GM18861 (cell line): ENCODE data around the gene SDK2.

ENCODE experiments used
- ATAC-seq: cut with Tn5 transposase; IDR thresholded peaks from one replicate; pipeline ENCODE4 v1.9.1; 2021; ENCODE audit not compliant: unreplicated experiment

SDK2 gene

GRCh38 chr17:73397856-73398540 is 246.2 kb downstream of the SDK2 start:
- no peak for ATAC-seq

DNA sequence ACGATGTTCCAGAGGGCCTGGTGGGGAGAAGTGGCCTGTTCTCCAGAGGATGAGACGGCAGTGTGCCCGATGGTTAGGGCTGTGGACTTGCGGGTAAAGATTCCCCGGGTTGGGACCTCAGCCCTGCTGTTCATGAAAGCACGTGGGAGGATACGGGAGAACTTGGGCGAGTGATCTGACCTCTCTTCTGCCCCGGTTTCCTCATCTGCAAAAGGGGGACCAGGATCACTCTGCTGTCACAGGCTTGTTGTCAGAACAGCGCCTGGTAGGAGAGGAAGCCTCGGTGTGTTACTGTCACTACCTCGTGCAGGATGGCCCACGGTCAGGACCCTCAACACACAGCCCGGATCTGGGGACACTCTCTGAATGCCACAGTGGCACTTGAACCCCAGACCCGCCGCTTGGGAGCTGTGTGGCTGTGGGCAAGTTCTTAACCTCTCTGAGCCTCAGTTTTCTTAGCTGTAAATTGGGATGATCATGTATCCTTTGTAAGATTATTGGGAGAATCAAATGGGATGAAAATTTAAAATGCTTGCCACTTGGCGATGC is 246.9 kb downstream of the SDK2 start:
- no peak for ATAC-seq

- ATAC-seq: no peak
These were observed 247.6 kb downstream of the SDK2 start for GRCh38 chr17:73396431-73397277.

DNA sequence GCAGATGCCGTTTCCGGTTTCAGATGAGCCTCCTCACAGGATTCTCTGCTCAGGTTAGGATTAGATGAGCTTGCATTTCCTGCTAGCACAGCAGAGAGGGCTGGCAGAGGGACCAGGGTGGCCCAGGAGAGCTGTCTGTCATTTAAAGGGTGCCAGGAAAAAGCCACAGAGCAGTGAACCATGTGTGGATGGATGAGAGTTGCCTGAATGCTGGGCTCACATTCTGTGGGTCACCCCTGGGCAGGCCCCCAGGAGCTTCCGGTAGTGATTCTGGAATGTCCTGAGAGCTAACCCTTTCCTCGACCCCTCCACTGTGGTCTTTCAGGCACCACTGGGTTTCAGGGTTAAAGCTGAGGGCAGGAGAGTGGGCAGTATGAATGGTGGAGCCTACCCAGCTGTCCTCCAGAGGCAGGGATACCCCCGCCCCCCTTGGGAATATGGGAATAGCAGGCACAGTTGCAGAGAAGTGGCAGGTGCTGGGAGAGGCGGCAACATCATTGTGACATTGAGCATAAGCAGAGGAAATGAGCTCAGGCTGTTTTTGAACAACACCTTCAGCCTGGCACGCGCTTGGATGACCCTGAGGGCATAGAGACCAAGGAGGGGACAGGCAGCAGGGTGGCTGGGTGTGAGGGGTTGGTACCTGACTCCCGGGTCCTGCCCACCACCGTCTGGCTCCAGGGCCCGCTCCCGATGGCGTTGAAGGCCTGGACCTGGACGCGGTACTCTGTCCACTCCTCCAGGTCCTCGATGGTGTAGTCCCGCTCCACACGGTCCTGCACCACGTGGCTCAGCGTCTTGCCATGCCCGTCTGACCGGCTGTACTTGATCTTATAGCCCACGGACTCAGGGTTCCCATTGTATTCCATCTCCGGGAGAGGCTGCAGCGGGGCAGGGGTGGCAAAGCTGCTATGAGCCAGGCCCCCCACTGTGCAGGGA is 249.5 kb downstream of the SDK2 start:
- ATAC-seq: no peak

DNA sequence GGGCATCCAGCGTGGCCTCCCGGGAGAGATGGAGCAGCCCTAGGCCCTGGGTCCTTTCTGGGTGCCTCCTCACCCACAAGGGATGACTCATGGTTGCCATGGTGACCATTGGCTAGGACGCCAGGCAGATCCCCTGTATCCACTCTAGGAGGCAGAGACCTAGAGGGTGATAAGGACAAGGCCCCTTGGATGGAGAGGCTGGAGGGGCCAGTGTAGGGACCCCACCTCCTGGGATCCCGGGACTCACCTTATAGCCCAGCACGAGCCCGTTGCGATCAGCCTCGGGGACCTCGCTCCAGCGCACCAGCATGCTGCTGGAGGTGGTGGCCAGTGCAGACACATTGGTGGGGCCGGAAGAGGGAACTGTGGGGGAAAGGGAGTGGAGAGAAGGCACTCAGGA is 250.3 kb downstream of the SDK2 start:
- ATAC-seq: no peak

DNA sequence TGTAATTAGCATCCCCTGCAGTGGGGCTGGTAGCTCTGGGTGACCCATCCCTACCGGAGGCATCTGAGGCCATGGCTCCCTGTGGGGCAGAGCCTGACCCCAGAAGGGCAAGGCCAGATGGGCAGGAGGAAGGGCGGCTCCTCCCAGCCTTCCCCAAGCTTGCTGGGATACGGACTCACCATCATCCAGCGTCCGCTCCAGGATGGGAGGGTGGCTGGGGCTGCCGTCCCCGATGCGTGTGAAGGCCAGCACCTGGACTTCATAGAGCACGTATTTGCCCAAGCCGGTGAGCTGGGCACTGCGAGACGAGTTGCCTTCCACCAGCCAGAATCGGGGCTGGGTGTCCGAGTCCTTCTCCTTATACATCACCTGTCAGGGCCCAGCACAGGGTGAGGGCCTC is 250.9 kb downstream of the SDK2 start:
- ATAC-seq: no peak

DNA sequence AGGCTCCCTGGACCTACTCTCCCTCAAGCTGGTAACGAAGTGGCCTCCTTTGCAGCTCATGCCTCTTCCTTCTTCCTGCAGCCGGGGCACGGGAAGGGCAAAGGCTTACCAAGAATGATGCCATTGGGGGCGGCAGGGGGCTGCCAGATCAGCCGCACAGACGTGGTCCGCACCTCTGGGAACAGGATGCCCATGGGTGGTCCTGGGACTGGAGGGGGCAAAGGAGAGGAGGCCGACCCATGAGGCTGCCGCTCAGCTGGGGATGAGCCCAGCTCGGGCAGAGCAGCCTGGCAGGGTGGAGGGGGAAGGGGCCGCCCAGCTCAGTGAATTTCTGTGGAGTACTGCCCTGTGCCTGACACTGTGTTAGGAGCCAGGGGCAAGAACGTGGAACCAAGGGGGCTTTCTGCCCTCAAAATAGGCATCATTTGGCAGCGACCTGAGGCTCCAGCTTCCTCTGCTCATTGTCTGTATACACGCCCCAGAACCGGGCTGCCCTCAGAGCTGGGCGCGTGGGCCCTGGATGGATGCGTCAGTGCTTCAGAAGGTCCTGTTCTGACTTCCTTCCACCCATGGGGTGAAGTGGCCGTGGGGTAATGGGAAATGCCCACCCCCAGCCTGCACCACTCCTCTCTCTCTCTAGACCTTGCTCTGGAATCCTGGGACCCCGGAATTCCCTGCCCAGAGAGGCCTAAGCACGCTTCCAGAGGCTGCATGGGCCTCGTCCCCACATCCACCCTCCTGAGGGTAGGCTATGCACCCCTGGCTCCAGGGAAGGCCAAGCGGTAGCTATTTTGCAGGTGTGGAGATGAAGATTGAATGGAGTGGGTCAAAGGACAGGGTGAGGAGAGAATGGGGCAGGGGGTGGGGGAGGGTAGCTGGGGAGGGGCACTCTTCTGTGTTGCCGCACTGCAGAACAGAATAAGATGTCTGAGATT is 252.6 kb downstream of the SDK2 start:
- no peak for ATAC-seq

GRCh38 chr17:73390851-73391250 is 253.4 kb downstream of the SDK2 start:
- no peak for ATAC-seq

- ATAC-seq: no peak
These were observed 254.0 kb downstream of the SDK2 start for GRCh38 chr17:73390221-73390620.

DNA sequence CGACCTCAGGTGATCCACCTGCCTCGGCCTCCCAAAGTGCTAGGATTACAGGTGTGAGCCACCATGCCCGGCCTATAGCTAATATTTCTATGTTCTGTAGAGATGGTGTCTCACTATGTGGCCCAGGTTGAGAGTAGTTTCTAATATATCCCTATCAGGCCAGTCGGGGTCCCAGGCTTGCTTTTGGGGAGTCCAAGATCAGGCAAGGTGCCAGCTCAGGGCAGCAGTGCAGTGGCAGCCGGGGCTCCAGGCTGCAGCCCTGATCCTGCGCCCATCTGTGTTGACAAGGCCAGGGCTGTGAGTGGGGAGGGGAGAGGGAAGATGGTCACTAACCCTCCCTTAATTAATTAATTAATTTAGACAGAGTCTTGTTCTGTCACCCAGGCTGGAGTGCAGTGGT is 254.8 kb downstream of the SDK2 start:
- no peak for ATAC-seq

GRCh38 chr17:73388578-73388905 is 255.7 kb downstream of the SDK2 start:
- no peak for ATAC-seq

DNA sequence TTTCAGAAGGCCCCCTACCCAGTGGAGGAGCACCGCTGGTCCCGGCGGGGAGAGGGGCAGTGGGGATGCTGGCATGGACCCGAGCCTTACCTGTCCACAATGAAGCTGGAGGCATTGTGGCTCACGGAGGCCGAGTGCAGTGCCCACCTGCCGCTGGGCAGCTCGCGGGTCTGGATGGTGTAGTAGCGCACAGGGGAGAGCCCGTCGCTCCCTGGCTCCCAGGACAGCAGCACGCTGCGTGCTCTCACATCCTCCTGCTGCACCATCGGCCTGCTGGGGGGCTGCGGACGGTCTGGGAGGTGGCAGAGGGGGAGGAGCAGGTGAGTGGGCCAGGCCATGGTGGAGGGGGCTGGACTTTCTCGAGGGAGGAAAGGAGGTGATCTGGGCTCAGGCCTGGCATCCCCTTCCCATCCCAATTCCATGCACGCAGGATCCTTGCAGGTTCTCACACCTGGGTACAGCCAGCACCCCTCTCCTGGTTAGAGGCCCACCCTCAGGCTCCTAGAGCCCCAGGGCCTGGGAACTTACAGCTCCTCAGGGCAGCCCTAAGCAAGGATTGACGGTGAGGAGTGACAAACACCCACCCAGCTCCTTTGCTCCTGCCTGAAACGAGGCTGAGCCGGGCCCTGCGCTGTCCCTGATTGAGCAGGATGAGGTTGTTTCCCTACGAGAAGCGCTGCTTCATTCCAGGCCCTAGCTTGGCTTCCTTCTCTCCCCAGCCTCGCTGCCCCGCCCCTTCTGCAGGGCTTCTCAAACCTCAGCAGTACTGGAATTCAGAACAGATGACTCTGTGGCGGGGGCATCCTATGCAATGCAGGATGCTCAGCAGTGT is 256.3 kb downstream of the SDK2 start:
- no peak for ATAC-seq

- no peak for ATAC-seq
These were observed 257.7 kb downstream of the SDK2 start for GRCh38 chr17:73386561-73386960.

GRCh38 chr17:73384926-73385325 is 259.3 kb downstream of the SDK2 start:
- no peak for ATAC-seq

DNA sequence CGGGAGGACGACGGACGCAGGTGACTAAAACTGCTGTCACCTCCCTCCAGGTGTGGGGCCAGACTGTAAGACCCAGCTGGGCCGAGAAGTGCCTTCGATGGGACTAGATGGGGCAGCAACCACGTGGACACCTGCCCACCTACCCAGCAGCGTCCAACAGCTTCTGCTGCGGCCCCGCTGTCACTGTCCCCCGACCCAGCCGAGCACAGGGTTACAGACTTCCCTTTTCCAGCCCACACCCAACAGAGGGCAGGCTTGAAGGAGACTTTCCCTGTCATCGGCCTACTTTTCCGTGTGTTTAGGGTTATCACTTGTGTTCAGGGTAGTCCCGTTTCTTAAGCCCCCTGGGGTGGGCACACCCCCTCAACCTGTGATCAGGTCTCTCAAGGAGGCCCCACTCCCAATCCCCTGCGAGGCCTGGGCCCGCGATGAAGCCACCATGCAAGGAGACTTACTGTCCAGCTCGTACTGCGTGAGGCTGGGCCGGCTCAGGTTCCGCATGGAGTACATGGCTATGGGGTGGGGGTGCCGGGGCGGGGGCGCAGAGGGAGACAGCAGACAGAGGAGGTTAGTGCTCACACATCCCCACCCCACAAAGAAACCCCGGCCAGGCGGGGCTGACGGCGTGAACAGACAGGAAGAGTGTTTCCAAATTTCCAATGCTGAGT is 263.7 kb downstream of the SDK2 start:
- no peak for ATAC-seq

- ATAC-seq: no peak
These were observed 264.4 kb downstream of the SDK2 start for GRCh38 chr17:73379826-73380225.

DNA sequence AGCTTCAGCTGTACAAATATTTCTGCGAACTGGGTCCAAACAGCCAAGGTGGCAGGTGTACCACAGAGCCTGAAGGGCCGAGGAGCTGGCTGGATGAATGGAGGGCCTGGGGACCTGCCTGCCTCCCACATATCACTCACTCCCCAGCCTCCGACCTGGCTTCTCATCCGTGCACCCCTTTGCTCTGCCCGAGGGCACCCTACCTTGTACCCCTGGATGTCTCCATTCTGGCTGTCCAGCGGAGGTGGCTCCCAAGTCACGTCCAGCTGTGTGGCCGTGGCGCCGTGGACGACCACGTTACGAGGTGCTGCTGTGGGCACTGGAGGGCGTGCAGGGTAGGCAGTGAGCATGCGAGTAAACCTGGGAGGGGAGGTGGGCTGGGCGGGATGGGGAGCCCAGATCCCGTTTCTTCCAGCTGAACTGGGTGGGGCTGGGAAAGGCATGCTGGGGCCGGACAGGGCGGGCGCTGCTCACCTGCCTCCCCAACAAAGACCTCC is 265.2 kb downstream of the SDK2 start:
- ATAC-seq: no peak

GRCh38 chr17:73376636-73377035 is 267.6 kb downstream of the SDK2 start:
- ATAC-seq: no peak

DNA sequence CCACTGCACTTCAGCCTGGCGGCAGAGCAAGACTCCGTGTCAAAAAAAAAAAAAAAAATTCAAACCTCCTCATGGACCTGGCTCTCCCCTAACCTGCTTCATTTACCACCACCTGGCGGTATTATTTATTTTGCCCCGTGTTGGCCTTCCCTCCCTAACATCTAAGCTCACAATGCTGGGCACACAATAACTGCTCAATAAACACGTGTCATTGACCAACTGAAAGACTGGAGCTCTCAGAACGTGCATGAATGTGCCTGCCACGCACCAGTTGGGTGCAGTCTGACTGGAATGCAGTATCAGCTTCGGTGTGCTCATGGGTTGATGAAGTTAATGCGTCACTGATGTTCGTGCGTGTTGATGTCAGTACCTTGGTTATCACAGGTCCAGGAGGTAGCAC is 268.1 kb downstream of the SDK2 start:
- ATAC-seq: no peak
